HEK293 (cell line): ENCODE measurements around the gene NTRK3.

Source experiments
- CTCF ChIA-PET: fragments of 350-600 bp; formaldehyde crosslinking; extraction: SDS; loops from one replicate; lab custom pipeline; 2021; ENCODE audit warnings: antibody characterized with exemption; lab: Yijun Ruan, JAX
- POLR2A ChIA-PET: fragments of 300-600 bp; formaldehyde crosslinking; extraction: SDS; loops from one replicate; lab custom pipeline; 2020; ENCODE audit warnings: antibody characterized with exemption, inconsistent platforms; lab: Yijun Ruan, JAX
- H3K27ac ChIP-seq: fragments of 200-500 bp; sonication (Bioruptor generic); 2 replicates; pipeline ENCODE4 v1.5.1; 2014; ENCODE audit warnings: low read depth, low read length, control low read depth, inconsistent platforms; ENCODE audit errors: extremely low read depth
- H3K36me3 ChIP-seq, 2 experiments: fragments of 200-500 bp in 1 of 2; sonication (Bioruptor generic) in 1 of 2; 1 replicate in 1 of 2; 2 replicates in 1 of 2; pipeline ENCODE4 v1.5.1; 2014 to 2017; ENCODE audit warnings: inconsistent platforms in 2 of 2, low read length in 2 of 2; ENCODE audit not compliant: control insufficient read depth in 2 of 2, insufficient read depth in 1 of 2
- H3K4me1 ChIP-seq: fragments of 200-500 bp; sonication (Bioruptor generic); 2 replicates; pipeline ENCODE4 v1.5.1; 2014; ENCODE audit warnings: mild to moderate bottlenecking, low read length, inconsistent platforms; ENCODE audit not compliant: control insufficient read depth, insufficient read depth
- H3K4me3 ChIP-seq: 2 replicates; pipeline ENCODE4 v1.5.1; 2011; ENCODE audit warnings: low read depth, mild to moderate bottlenecking, control low read depth, low read length, moderate library complexity
- H3K9me3 ChIP-seq: fragments of 200-500 bp; sonication (Bioruptor generic); 2 replicates; pipeline ENCODE4 v1.5.1; 2014; ENCODE audit warnings: low read depth, low read length, inconsistent platforms; ENCODE audit not compliant: control insufficient read depth, insufficient read depth
- MYNN ChIP-seq: fragments of 450-650 bp; formaldehyde crosslinking; IDR thresholded peaks from 2 replicates; pipeline ENCODE4 v1.5.1; 2016; ENCODE audit warnings: missing biosample characterization, missing genetic modification characterization, borderline replicate concordance
- PRDM6 ChIP-seq: fragments of 450-650 bp; formaldehyde crosslinking; IDR thresholded peaks from 2 replicates; pipeline ENCODE4 v1.5.1; 2017; ENCODE audit warnings: missing biosample characterization, missing genetic modification characterization
- SCRT2 ChIP-seq: fragments of 450-650 bp; formaldehyde crosslinking; IDR thresholded peaks from 2 replicates; pipeline ENCODE4 v1.5.1; 2016; ENCODE audit warnings: missing biosample characterization, missing genetic modification characterization
- SP7 ChIP-seq: fragments of 450-650 bp; formaldehyde crosslinking; IDR thresholded peaks from 2 replicates; pipeline ENCODE4 v1.5.1; 2016; ENCODE audit warnings: missing biosample characterization, missing genetic modification characterization
- YY1 ChIP-seq: fragments of 450-650 bp; formaldehyde crosslinking; IDR thresholded peaks from 2 replicates; pipeline ENCODE4 v1.5.1; 2018; ENCODE audit warnings: missing biosample characterization, missing genetic modification characterization
- ZBTB20 ChIP-seq: fragments of 450-650 bp; formaldehyde crosslinking; IDR thresholded peaks from 2 replicates; pipeline ENCODE4 v1.5.1; 2016; ENCODE audit warnings: missing biosample characterization, missing genetic modification characterization
- ZBTB21 ChIP-seq: fragments of 450-650 bp; formaldehyde crosslinking; IDR thresholded peaks from 2 replicates; pipeline ENCODE4 v1.5.1; 2017; ENCODE audit warnings: missing biosample characterization, missing genetic modification characterization
- ZNF121 ChIP-seq: fragments of 450-650 bp; formaldehyde crosslinking; IDR thresholded peaks from 2 replicates; pipeline ENCODE4 v1.5.1; 2016; ENCODE audit warnings: missing biosample characterization, missing genetic modification characterization
- ZNF311 ChIP-seq: fragments of 450-650 bp; formaldehyde crosslinking; IDR thresholded peaks from 2 replicates; pipeline ENCODE4 v1.5.1; 2017; ENCODE audit warnings: missing biosample characterization, missing genetic modification characterization, borderline replicate concordance
- ZNF391 ChIP-seq: fragments of 450-650 bp; formaldehyde crosslinking; IDR thresholded peaks from 2 replicates; pipeline ENCODE4 v1.5.1; 2016; ENCODE audit warnings: low read depth, missing biosample characterization, missing genetic modification characterization, borderline replicate concordance
- ZNF404 ChIP-seq: fragments of 450-650 bp; formaldehyde crosslinking; IDR thresholded peaks from 2 replicates; pipeline ENCODE4 v1.5.1; 2017; ENCODE audit warnings: missing biosample characterization, missing genetic modification characterization
- ZNF426 ChIP-seq: fragments of 450-650 bp; formaldehyde crosslinking; IDR thresholded peaks from 2 replicates; pipeline ENCODE4 v1.5.1; 2017; ENCODE audit warnings: missing biosample characterization, missing genetic modification characterization, mild to moderate bottlenecking, inconsistent platforms, moderate library complexity
- ZNF580 ChIP-seq: fragments of 450-650 bp; formaldehyde crosslinking; IDR thresholded peaks from 2 replicates; pipeline ENCODE4 v1.5.1; 2016; ENCODE audit warnings: missing biosample characterization, missing genetic modification characterization
- ZNF585B ChIP-seq: fragments of 450-650 bp; formaldehyde crosslinking; IDR thresholded peaks from 2 replicates; pipeline ENCODE4 v1.5.1; 2016; ENCODE audit warnings: missing biosample characterization, missing genetic modification characterization
- ZNF629 ChIP-seq: fragments of 450-650 bp; formaldehyde crosslinking; IDR thresholded peaks from 2 replicates; pipeline ENCODE4 v1.5.1; 2017; ENCODE audit warnings: missing biosample characterization, missing genetic modification characterization
- ZNF654 ChIP-seq: fragments of 450-650 bp; formaldehyde crosslinking; IDR thresholded peaks from 2 replicates; pipeline ENCODE4 v1.5.1; 2016; ENCODE audit warnings: low read depth, missing biosample characterization, missing genetic modification characterization
- ZNF701 ChIP-seq: fragments of 450-650 bp; formaldehyde crosslinking; IDR thresholded peaks from 2 replicates; pipeline ENCODE4 v1.5.1; 2016; ENCODE audit warnings: missing biosample characterization, missing genetic modification characterization
- ZNF747 ChIP-seq: fragments of 450-650 bp; formaldehyde crosslinking; IDR thresholded peaks from 2 replicates; pipeline ENCODE4 v1.5.1; 2016; ENCODE audit warnings: missing biosample characterization, missing genetic modification characterization
- ZNF776 ChIP-seq: fragments of 450-650 bp; formaldehyde crosslinking; IDR thresholded peaks from 2 replicates; pipeline ENCODE4 v1.5.0; 2017; ENCODE audit warnings: missing biosample characterization, missing genetic modification characterization, borderline replicate concordance
- ZSCAN16 ChIP-seq: fragments of 450-650 bp; formaldehyde crosslinking; IDR thresholded peaks from 2 replicates; pipeline ENCODE4 v1.5.1; 2016; ENCODE audit warnings: missing biosample characterization, missing genetic modification characterization
- ZSCAN4 ChIP-seq: fragments of 450-650 bp; formaldehyde crosslinking; IDR thresholded peaks from 2 replicates; pipeline ENCODE4 v1.5.1; 2017; ENCODE audit warnings: missing biosample characterization, missing genetic modification characterization
- TF ChIP-seq, protein P1 (sequence below): fragments of 450-650 bp; formaldehyde crosslinking; IDR thresholded peaks from 2 replicates; pipeline ENCODE4 v1.5.1; 2017; ENCODE audit warnings: missing biosample characterization, missing genetic modification characterization

NTRK3 gene

DNA sequence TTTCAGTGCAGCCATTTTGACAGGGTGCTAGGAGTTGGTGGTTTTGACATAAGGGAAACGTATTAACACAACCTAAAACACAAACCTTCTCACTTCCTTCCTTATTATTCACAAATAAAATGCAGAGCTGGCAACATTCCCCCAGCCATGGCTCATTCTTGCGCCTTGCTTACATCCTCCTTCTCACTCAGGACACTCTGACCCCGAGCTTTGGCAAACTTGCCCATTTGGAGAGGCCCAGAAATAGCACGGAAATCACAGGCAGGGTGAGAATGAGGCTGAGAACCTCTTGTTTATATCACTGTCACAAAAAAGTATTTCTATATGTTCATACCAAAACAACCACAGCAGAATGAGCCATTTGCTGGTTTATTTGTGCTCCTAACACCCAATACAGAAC is 244.3 kb downstream of the NTRK3 start (continued):
- TF ChIP-seq PRDM6 (no peak), ZBTB20 (tag by site-specific recombination) (no peak), ZNF391 (tag by site-specific recombination) (no peak), ZBTB21 (no peak), MYNN (no peak)

- POLR2A ChIA-PET: no interaction called here
- Histone ChIP-seq H3K4me3 (no peak overlapping the region), H3K9me3 (no peaks in the 10 kb centered on the region), H3K4me1 (no peaks in the 10 kb centered on the region), H3K27ac (no peak overlapping the region), H3K36me3 (no peaks in the 10 kb centered on the region)
- CTCF ChIA-PET: no interaction called here
- TF ChIP-seq ZNF701 (tag by site-specific recombination): no peak
Observed at GRCh38 chr15:88011533-88011932, 245.0 kb downstream of the NTRK3 start.

- Histone ChIP-seq H3K4me1 (no peaks in the 10 kb centered on the region), H3K36me3 (no peaks in the 10 kb centered on the region), H3K27ac (no peak overlapping the region), H3K9me3 (no peaks in the 10 kb centered on the region), H3K4me3 (no peak overlapping the region)
- TF ChIP-seq SP7 (tag by site-specific recombination) (no peak), ZNF311 (tag by site-specific recombination) (no peak), ZNF404 (tag by site-specific recombination) (no peak), ZNF121 (tag by site-specific recombination) (no peak), ZNF585B (no peak), ZNF776 (tag by site-specific recombination) (no peak), ZNF426 (no peak), SCRT2 (tag by site-specific recombination) (no peak), YY1 (no peak), ZSCAN16 (no peak), ZNF747 (tag by site-specific recombination) (no peak), ZSCAN4 (tag by site-specific recombination) (no peak), ZNF580 (tag by site-specific recombination) (no peak), ZNF629 (tag by site-specific recombination) (no peak), ZBTB21 (no peak), ZNF654 (no peak)
- TF ChIP-seq, protein P1, sequence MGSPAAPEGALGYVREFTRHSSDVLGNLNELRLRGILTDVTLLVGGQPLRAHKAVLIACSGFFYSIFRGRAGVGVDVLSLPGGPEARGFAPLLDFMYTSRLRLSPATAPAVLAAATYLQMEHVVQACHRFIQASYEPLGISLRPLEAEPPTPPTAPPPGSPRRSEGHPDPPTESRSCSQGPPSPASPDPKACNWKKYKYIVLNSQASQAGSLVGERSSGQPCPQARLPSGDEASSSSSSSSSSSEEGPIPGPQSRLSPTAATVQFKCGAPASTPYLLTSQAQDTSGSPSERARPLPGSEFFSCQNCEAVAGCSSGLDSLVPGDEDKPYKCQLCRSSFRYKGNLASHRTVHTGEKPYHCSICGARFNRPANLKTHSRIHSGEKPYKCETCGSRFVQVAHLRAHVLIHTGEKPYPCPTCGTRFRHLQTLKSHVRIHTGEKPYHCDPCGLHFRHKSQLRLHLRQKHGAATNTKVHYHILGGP: no peak
- POLR2A ChIA-PET: no interaction called here
- CTCF ChIA-PET: interaction anchor here (0.7 kb wide), 1 partner anchor 472 kb away, joined by 3 read pairs; no protein-coding TSS in a partner anchor
Observed at GRCh38 chr15:88006146-88006545, 250.4 kb downstream of the NTRK3 start.
